ENCODE data around the gene PXYLP1.

DNA sequence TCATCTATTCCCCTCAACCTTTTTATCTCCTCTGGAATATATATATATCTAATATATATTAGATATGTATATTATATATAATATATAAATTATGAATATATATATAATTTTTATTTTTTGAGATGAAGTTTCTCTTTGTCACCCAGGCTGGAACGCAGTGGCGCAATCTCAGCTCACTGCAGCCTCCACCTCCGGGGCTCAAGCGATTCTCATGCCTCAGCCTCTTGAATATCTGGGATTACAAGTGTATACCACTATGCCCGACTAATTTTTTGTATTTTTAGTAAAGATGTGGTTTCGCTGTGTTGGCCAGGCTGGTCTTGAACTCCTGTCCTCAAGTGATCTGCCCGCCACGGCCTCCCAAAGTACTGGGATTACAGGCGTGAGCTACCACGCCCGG is 22.2 kb downstream of the PXYLP1 start:
- TF ChIP-seq POLR2AphosphoS5 (IDR thresholded peaks at IDR 0.05; ENCODE audit: low read depth, low read length): no peak
- TF ChIP-seq POLR2A (IDR thresholded peaks at IDR 0.05; ENCODE audit: low read depth, low read length): no peak
- TF ChIP-seq TAF1 (IDR thresholded peaks at IDR 0.05; ENCODE audit: borderline replicate concordance, low read depth, low read length): no peak
